Measurements from ENCODE around the gene NUDCD3. TPM values are rescaled to one million over a fixed set of nuclear protein-coding genes. Genes with fewer than 3 reads are reported as not detected.

Gene NUDCD3
- total and polyA plus RNA-seq, 4 donors, result 24.8 to 91.0 (median 52.4) TPM

DNA sequence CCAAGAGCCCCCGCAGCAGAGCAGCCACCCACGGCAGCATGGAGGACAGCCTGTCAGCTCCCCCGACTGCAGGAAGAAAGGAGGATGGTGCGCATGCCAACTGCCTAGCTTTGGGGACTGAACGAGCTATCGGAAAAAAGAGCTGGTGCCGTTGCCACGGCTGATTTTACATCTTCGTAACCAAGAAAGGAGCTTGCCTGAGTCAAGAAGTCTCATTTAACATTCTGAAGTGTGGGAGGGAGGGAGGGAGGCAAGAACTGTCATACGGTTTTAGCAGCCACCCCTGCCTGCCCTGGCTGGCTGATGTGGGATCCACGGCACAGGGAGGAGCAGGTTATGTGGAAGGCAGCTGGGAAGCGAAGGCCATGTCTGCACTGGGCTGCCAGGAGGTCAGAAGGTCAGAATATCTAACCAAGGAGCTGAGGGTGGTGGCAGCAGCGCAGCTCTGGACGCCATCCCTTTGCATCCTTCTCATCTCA lies 90.4 kb downstream of the NUDCD3 start:
- Histone ChIP-seq H3K36me3 (ENCODE audit: control insufficient read depth in 4 of 4, insufficient read depth in 4 of 4, low read length in 4 of 4) (peaks cover 0 to 36% (median 9%) of the 10 kb centered on the region in 4 donors), H3K27me3 (ENCODE audit: control insufficient read depth in 3 of 3, insufficient read depth in 3 of 3, low read length in 2 of 3) (no peaks in the 10 kb centered on the region), H3K27ac (ENCODE audit: low read depth in 1 of 2, low read length in 1 of 2) (peak overlapping the region in 1 of 2 donors; percentile 20), H3K4me1 (ENCODE audit: control insufficient read depth in 5 of 5, insufficient read depth in 5 of 5, low read length in 5 of 5) (peaks cover 0 to 13% (median 8%) of the 10 kb centered on the region in 5 donors), H3K9me3 (ENCODE audit: control insufficient read depth in 4 of 4, insufficient read depth in 3 of 4, low read length in 3 of 4) (no peaks in the 10 kb centered on the region), H3K4me3 (no peak overlapping the region), H3K9ac (ENCODE audit: insufficient read depth in 1 of 2, low read length in 2 of 2) (no peak overlapping the region)
- ATAC-seq (ENCODE audit: insufficient read depth, low FRiP score), result no peak
- no peak for DNase-seq
- TF ChIP-seq, protein P1, sequence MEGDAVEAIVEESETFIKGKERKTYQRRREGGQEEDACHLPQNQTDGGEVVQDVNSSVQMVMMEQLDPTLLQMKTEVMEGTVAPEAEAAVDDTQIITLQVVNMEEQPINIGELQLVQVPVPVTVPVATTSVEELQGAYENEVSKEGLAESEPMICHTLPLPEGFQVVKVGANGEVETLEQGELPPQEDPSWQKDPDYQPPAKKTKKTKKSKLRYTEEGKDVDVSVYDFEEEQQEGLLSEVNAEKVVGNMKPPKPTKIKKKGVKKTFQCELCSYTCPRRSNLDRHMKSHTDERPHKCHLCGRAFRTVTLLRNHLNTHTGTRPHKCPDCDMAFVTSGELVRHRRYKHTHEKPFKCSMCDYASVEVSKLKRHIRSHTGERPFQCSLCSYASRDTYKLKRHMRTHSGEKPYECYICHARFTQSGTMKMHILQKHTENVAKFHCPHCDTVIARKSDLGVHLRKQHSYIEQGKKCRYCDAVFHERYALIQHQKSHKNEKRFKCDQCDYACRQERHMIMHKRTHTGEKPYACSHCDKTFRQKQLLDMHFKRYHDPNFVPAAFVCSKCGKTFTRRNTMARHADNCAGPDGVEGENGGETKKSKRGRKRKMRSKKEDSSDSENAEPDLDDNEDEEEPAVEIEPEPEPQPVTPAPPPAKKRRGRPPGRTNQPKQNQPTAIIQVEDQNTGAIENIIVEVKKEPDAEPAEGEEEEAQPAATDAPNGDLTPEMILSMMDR (IDR thresholded peaks at IDR 0.05; ENCODE audit: control extremely low read depth, extremely low read depth), result no peak
- 96 to 98% methylated on average over 14 of the region's 14 CpGs for WGBS, 2 donors

DNA sequence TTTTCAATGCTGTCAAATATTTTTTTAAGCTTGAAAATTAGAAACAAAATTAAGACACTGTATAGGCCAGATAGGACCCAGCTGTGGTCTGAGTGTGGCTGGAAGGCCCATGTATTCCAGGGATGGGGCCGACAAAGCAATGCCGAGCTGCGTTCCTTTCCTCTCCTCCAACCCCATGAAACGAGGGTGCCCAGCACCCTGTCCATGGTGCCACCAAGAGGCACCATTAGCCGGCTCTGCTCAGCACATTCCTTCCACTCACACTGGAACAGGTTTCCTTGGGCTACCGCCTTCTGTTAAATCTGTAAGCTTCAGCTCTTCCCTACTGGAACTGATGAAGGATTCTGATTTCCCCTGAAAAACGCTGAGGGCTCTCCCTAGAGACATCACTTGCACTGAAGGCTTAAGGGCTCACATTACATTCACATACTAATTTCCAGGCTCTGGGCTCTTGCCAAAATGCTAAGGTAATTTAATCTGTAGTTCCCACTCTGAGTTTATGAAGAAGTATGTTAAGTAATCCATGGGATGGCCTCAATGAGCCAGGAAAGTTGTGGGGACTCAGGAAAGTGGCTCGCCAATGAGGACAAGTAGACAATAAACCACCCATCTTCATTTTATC lies 91.4 kb downstream of the NUDCD3 start:
- no peaks in the 10 kb centered on the region for H3K27me3 ChIP-seq (ENCODE audit: control insufficient read depth in 3 of 3, insufficient read depth in 3 of 3, low read length in 2 of 3)
- no peak overlapping the region for H3K9ac ChIP-seq (ENCODE audit: insufficient read depth in 1 of 2, low read length in 2 of 2)
- H3K36me3 ChIP-seq (ENCODE audit: control insufficient read depth in 4 of 4, insufficient read depth in 4 of 4, low read length in 4 of 4), result peaks cover 0 to 30% (median 6%) of the 10 kb centered on the region in 4 donors
- 93 to 95% methylated on average over 8 of the region's 8 CpGs for WGBS, 2 donors
- DNase-seq (no peak), ATAC-seq (ENCODE audit: insufficient read depth, low FRiP score) (no peak)
- no peaks in the 10 kb centered on the region for H3K9me3 ChIP-seq (ENCODE audit: control insufficient read depth in 4 of 4, insufficient read depth in 3 of 4, low read length in 3 of 4)
- TF ChIP-seq, protein P1 (IDR thresholded peaks at IDR 0.05; ENCODE audit: control extremely low read depth, extremely low read depth), result no peak
- H3K4me1 ChIP-seq (ENCODE audit: control insufficient read depth in 5 of 5, insufficient read depth in 5 of 5, low read length in 5 of 5), result peaks cover 0 to 13% (median 7%) of the 10 kb centered on the region in 5 donors
- H3K27ac ChIP-seq (ENCODE audit: low read depth in 1 of 2, low read length in 1 of 2), result no peak overlapping the region
- no peak overlapping the region for H3K4me3 ChIP-seq

DNA sequence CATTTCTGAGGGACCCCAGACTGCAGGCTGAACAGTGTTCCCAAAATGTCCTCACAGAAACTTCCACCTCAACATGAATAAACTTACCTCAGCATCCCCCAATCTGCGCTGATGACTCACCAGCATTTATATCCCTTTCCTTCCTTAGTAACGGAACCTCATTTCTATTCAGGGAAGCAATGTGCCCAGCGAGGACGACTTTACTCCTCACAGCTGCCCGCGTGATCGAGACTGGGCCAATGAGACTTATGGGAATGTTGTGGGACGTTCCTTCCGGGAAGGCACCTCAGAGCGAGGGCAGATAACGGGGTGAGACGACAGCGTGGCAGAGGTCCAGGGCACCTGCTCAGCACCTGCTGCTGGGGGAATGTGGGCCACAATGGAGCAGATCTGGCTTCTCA lies 91.9 kb downstream of the NUDCD3 start:
- 77 to 78% methylated on average over 13 of the region's 13 CpGs for WGBS, 2 donors
- no peak overlapping the region for H3K27ac ChIP-seq (ENCODE audit: low read depth in 1 of 2, low read length in 1 of 2)
- H3K9ac ChIP-seq (ENCODE audit: insufficient read depth in 1 of 2, low read length in 2 of 2), result no peak overlapping the region
- TF ChIP-seq, protein P1 (IDR thresholded peaks at IDR 0.05; ENCODE audit: control extremely low read depth, extremely low read depth), result no peak
- no peaks in the 10 kb centered on the region for H3K9me3 ChIP-seq (ENCODE audit: control insufficient read depth in 4 of 4, insufficient read depth in 3 of 4, low read length in 3 of 4)
- peaks cover 0 to 30% (median 3%) of the 10 kb centered on the region in 4 donors for H3K36me3 ChIP-seq (ENCODE audit: control insufficient read depth in 4 of 4, insufficient read depth in 4 of 4, low read length in 4 of 4)
- H3K4me3 ChIP-seq, result no peak overlapping the region
- no peaks in the 10 kb centered on the region for H3K27me3 ChIP-seq (ENCODE audit: control insufficient read depth in 3 of 3, insufficient read depth in 3 of 3, low read length in 2 of 3)
- peaks cover 0 to 13% (median 7%) of the 10 kb centered on the region in 5 donors for H3K4me1 ChIP-seq (ENCODE audit: control insufficient read depth in 5 of 5, insufficient read depth in 5 of 5, low read length in 5 of 5)
- peak in 1 of 3 donors; percentile 14 for DNase-seq
- no peak for ATAC-seq (ENCODE audit: insufficient read depth, low FRiP score)

Data from lung (tissue), 12 donors.